Heart left ventricle (tissue), 13 donors: ENCODE results near the gene SMIM5.

ENCODE experiments used
- POLR2A ChIP-seq, 2 donors: fragments of 450-650 bp; IDR thresholded peaks; one replicate each; pipeline ENCODE4 v1.6.1; 2017; ENCODE audit warnings: antibody characterized with exemption in 2 of 2, mild to moderate bottlenecking in 2 of 2, moderate library complexity in 2 of 2
- TF ChIP-seq, protein P1 (sequence below), 12 donors: fragments of 200-600 bp; sonication (generic) in 4 of 12; IDR thresholded peaks; one replicate each; pipeline versions ENCODE4 v1.5.0 to v1.8.0; 2018 to 2022; ENCODE audit warnings: antibody characterized with exemption in 12 of 12, mild to moderate bottlenecking in 5 of 12
- donor health status: ischemic (EF 13 %, LVEDD 7.1; RV severe dilation, severe dysfunction).
- donor health status: DM: no; HTN: yes; CAD: no.
- donor health status: DM: no; HTN: no; CAD: no.
- donor health status: ischemic (EF 25% LVEDD 6.9; RV normal size, moderate dysfunction).
- donor health status: ischemic (EF 25% LVEDD 5.7; RV mildly dilated, moderate dysfunction).
- donor health status: ischemic (EF 35%, LVEDD 5.7; RV mildly dilated, moderate dysfunction).
- donor health status: nonischemic (EF 11% LVEDD 7.7; RV severe dilation, severe dysfunction).
- donor health status: DM: yes; HTN: yes; CAD: no.
- donor health status: PGD.
- donor health status: ischemic (EF 29% LVEDD 5.4; RV normal size, mild dysfunction).
- donor health status: nonischemic (EF 23%, LVEDD 6.1; RV moderate dilation, normal function).

DNA sequence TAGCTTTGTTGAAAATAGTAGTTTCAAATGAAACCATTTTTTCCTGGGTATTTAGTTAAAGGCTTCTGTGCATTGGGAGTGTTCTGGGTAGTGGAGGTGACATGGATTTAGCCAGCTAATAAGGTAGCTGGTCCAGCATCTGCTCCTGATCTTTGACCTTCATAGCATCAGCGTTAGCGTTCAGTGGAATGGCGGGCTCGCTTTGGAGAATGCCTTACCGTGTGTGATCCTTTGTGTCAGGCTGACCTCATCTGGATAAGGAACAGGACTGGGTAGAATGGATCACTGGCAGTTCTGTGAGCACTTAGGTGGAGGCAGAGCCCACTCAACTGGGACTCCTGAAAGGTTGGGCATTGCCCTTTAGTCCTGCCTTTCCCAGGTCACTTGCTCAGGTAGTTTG, 37.6 kb downstream of the SMIM5 start:
- TF ChIP-seq, protein P1, sequence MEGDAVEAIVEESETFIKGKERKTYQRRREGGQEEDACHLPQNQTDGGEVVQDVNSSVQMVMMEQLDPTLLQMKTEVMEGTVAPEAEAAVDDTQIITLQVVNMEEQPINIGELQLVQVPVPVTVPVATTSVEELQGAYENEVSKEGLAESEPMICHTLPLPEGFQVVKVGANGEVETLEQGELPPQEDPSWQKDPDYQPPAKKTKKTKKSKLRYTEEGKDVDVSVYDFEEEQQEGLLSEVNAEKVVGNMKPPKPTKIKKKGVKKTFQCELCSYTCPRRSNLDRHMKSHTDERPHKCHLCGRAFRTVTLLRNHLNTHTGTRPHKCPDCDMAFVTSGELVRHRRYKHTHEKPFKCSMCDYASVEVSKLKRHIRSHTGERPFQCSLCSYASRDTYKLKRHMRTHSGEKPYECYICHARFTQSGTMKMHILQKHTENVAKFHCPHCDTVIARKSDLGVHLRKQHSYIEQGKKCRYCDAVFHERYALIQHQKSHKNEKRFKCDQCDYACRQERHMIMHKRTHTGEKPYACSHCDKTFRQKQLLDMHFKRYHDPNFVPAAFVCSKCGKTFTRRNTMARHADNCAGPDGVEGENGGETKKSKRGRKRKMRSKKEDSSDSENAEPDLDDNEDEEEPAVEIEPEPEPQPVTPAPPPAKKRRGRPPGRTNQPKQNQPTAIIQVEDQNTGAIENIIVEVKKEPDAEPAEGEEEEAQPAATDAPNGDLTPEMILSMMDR (IDR thresholded peaks at IDR 0.05) = no peak
- TF ChIP-seq POLR2A (IDR thresholded peaks at IDR 0.05) = no peak
